ENCODE results near the gene MYRF.

The MYRF gene

DNA sequence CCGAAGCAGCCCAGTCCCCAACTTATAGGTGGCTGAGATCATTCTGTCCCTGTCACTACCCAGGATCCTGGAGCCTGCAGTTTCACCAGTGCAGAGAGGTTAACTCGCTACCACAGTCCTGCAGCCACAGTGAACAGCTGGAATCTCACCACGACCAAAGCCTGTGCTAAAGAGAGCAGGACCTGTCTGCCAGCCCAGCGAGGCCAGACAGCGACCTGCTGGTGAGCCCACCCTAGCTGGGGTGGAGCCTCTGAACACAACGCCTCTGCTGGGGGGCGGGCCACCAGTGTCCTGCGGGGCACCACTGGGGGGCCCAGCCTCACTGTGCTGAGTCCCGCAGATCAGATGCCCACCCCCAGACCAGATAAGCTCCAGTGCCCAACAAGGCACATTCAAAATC, 39.0 kb upstream of the MYRF start:
- Histone ChIP-seq H3K27me3 (ENCODE audit: insufficient read depth, poor library complexity, severe bottlenecking) (no peaks in the 10 kb centered on the region), H3K4me3 (replicated peaks; ENCODE audit: insufficient read depth, low read length) (no peak overlapping the region), H3K27ac (replicated peaks) (no peak overlapping the region)
- TF ChIP-seq SPI1 (IDR thresholded peaks at IDR 0.05; ENCODE audit: borderline replicate concordance, low read depth) (no peak), GABPA (IDR thresholded peaks at IDR 0.05; ENCODE audit: low read depth) (no peak), POLR2AphosphoS5 (IDR thresholded peaks at IDR 0.05; ENCODE audit: low read depth) (no peak)
- TF ChIP-seq, protein P1, sequence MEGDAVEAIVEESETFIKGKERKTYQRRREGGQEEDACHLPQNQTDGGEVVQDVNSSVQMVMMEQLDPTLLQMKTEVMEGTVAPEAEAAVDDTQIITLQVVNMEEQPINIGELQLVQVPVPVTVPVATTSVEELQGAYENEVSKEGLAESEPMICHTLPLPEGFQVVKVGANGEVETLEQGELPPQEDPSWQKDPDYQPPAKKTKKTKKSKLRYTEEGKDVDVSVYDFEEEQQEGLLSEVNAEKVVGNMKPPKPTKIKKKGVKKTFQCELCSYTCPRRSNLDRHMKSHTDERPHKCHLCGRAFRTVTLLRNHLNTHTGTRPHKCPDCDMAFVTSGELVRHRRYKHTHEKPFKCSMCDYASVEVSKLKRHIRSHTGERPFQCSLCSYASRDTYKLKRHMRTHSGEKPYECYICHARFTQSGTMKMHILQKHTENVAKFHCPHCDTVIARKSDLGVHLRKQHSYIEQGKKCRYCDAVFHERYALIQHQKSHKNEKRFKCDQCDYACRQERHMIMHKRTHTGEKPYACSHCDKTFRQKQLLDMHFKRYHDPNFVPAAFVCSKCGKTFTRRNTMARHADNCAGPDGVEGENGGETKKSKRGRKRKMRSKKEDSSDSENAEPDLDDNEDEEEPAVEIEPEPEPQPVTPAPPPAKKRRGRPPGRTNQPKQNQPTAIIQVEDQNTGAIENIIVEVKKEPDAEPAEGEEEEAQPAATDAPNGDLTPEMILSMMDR (IDR thresholded peaks at IDR 0.05; ENCODE audit: insufficient read depth, low read length): no peak
- TF ChIP-seq, protein P2, sequence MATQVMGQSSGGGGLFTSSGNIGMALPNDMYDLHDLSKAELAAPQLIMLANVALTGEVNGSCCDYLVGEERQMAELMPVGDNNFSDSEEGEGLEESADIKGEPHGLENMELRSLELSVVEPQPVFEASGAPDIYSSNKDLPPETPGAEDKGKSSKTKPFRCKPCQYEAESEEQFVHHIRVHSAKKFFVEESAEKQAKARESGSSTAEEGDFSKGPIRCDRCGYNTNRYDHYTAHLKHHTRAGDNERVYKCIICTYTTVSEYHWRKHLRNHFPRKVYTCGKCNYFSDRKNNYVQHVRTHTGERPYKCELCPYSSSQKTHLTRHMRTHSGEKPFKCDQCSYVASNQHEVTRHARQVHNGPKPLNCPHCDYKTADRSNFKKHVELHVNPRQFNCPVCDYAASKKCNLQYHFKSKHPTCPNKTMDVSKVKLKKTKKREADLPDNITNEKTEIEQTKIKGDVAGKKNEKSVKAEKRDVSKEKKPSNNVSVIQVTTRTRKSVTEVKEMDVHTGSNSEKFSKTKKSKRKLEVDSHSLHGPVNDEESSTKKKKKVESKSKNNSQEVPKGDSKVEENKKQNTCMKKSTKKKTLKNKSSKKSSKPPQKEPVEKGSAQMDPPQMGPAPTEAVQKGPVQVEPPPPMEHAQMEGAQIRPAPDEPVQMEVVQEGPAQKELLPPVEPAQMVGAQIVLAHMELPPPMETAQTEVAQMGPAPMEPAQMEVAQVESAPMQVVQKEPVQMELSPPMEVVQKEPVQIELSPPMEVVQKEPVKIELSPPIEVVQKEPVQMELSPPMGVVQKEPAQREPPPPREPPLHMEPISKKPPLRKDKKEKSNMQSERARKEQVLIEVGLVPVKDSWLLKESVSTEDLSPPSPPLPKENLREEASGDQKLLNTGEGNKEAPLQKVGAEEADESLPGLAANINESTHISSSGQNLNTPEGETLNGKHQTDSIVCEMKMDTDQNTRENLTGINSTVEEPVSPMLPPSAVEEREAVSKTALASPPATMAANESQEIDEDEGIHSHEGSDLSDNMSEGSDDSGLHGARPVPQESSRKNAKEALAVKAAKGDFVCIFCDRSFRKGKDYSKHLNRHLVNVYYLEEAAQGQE (IDR thresholded peaks at IDR 0.05; ENCODE audit: insufficient replicate concordance, low read depth): no peak
- DNase-seq (ENCODE audit: low read depth in 1 of 2, low spot score in 1 of 2): no peak

DNA sequence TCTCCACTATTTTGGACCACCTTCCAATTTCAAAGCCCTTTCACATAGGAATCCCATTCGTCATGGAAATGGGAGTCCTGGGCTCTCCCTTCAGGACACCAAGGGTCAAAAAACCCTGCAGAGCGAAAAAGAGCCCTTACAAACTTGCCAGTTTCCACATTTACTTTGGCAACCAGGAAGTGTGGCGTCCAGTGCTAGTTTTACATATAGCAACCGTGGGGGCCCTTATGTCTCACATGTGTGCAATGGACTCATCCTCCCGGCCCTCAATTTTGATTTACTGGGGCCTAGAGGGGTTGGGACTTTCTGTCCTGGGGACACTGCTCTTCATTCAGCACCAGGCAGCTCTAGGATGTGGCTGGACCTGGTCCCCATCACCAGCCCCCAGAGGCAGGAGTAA, 38.5 kb upstream of the MYRF start:
- H3K27me3 ChIP-seq (ENCODE audit: insufficient read depth, poor library complexity, severe bottlenecking): no peaks in the 10 kb centered on the region
- H3K27ac ChIP-seq (replicated peaks): no peak overlapping the region
- TF ChIP-seq, protein P2 (IDR thresholded peaks at IDR 0.05; ENCODE audit: insufficient replicate concordance, low read depth): no peak
- TF ChIP-seq, protein P1 (IDR thresholded peaks at IDR 0.05; ENCODE audit: insufficient read depth, low read length): no peak
- no peak for TF ChIP-seq GABPA (IDR thresholded peaks at IDR 0.05; ENCODE audit: low read depth)
- no peak for TF ChIP-seq SPI1 (IDR thresholded peaks at IDR 0.05; ENCODE audit: borderline replicate concordance, low read depth)
- TF ChIP-seq POLR2AphosphoS5 (IDR thresholded peaks at IDR 0.05; ENCODE audit: low read depth): no peak
- DNase-seq (ENCODE audit: low read depth in 1 of 2, low spot score in 1 of 2): no peak
- no peak overlapping the region for H3K4me3 ChIP-seq (replicated peaks; ENCODE audit: insufficient read depth, low read length)

DNA sequence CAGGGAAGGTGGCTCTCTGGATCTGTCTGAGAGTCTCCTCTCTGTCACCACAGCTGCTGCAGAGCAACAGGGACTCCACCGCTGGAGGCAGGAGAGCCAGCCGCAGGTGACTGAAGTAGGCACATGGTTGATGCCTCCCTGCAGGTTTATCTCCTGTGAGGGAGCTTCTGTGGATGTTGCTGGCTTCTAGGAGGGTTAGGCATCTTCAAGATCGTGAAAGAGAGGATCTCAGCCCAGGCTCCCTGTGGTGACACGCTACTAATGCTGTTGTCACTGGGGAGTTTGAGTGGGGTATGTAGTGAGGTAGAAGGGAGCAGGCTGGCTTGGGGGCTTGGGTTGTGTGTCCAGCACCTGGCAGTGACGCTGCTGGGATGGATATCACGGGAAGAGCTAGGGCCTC, 38.1 kb upstream of the MYRF start:
- no peak for DNase-seq (ENCODE audit: low read depth in 1 of 2, low spot score in 1 of 2)
- H3K27ac ChIP-seq (replicated peaks): no peak overlapping the region
- H3K4me3 ChIP-seq (replicated peaks; ENCODE audit: insufficient read depth, low read length): no peak overlapping the region

More for the DNA sequence above, 38.1 kb upstream of the MYRF start:
- H3K27me3 ChIP-seq (ENCODE audit: insufficient read depth, poor library complexity, severe bottlenecking): no peaks in the 10 kb centered on the region
- TF ChIP-seq POLR2AphosphoS5 (IDR thresholded peaks at IDR 0.05; ENCODE audit: low read depth): no peak
- TF ChIP-seq, protein P1 (IDR thresholded peaks at IDR 0.05; ENCODE audit: insufficient read depth, low read length): no peak
- TF ChIP-seq GABPA (IDR thresholded peaks at IDR 0.05; ENCODE audit: low read depth): no peak
- TF ChIP-seq SPI1 (IDR thresholded peaks at IDR 0.05; ENCODE audit: borderline replicate concordance, low read depth): no peak

Measured in HL-60 (cell line).